HepG2 (cell line): ENCODE data around the gene ZKSCAN3. TPM values are rescaled to one million over a fixed set of nuclear protein-coding genes. Genes with fewer than 3 reads are reported as not detected.

Source experiments
- CREB1 ChIP-seq, 2 experiments: fragments of 450-650 bp in 1 of 2; IDR thresholded peaks; 2 replicates each; pipeline ENCODE4 v1.6.1; 2016 to 2017; ENCODE audit warnings: control low read depth in 1 of 2, mild to moderate bottlenecking in 1 of 2, missing compliant biosample characterization in 1 of 2, missing genetic modification characterization in 1 of 2
- GLI4 ChIP-seq: sonication (generic); formaldehyde crosslinking; IDR thresholded peaks from 2 replicates; pipeline ENCODE4 v1.5.1; 2020; ENCODE audit warnings: missing genetic modification reagents, mild to moderate bottlenecking, moderate library complexity, borderline replicate concordance
- SMARCE1 ChIP-seq: fragments of 450-650 bp; IDR thresholded peaks from 2 replicates; pipeline ENCODE4 v1.6.1; 2017; ENCODE audit warnings: borderline replicate concordance
- STAT6 ChIP-seq: sonication (generic); formaldehyde crosslinking; IDR thresholded peaks from 2 replicates; pipeline ENCODE4 v1.4.0; 2020; ENCODE audit warnings: missing genetic modification reagents, mild to moderate bottlenecking, borderline replicate concordance
- ZNF563 ChIP-seq: sonication (generic); formaldehyde crosslinking; IDR thresholded peaks from 2 replicates; pipeline ENCODE4 v1.8.0; 2022; ENCODE audit warnings: mild to moderate bottlenecking, moderate library complexity, missing genetic modification reagents
- ZNF616 ChIP-seq: sonication (generic); formaldehyde crosslinking; IDR thresholded peaks from 2 replicates; pipeline ENCODE4 v1.5.0; 2020; ENCODE audit warnings: low read depth, mild to moderate bottlenecking, missing genetic modification reagents
- polyA plus RNA-seq, 8 experiments: library from polyadenylated mRNA; depleted of rRNA in 3 of 8; stranded (reverse) in 7 of 8; unstranded in 1 of 8; fragments of >200 nt; fragmentation: Illumina TruSeq in 4 of 8; extraction: Trizol in 4 of 8; gene quantifications; 2 replicates each; pipeline versions ENCODE4 v1.2.1 to v1.2.3, GENCODE V29; 2011 to 2016; ENCODE audit warnings: low read depth in 4 of 8, missing spikeins in 1 of 8, mixed read lengths in 1 of 8; ENCODE audit not compliant: insufficient read depth in 1 of 8
- total RNA-seq, 5 experiments: library from RNA; depleted of rRNA; stranded (reverse); fragments of >200 nt; fragmentation: Illumina TruSeq; extraction: Trizol; gene quantifications; 2 replicates each; pipeline ENCODE4 v1.2.3, GENCODE V29; 2016; ENCODE audit warnings: low read depth in 1 of 5
- TF ChIP-seq, protein P1 (sequence below), 2 experiments: sonication (generic) in 1 of 2; formaldehyde crosslinking in 1 of 2; IDR thresholded peaks; 2 replicates each; pipeline versions ENCODE4 v1.4.0 to v1.6.1; 2016 to 2020; ENCODE audit warnings: borderline replicate concordance in 1 of 2, low read depth in 1 of 2, mild to moderate bottlenecking in 1 of 2, missing genetic modification reagents in 1 of 2
- TF ChIP-seq, protein P2 (sequence below): sonication (generic); formaldehyde crosslinking; IDR thresholded peaks from 2 replicates; pipeline ENCODE4 v1.5.1; 2020; ENCODE audit warnings: mild to moderate bottlenecking, missing genetic modification reagents, borderline replicate concordance
- TF ChIP-seq, protein P3 (sequence below): sonication (generic); formaldehyde crosslinking; IDR thresholded peaks from 2 replicates; pipeline ENCODE4 v1.4.0; 2020; ENCODE audit warnings: missing genetic modification reagents; ENCODE audit errors: not compliant biosample characterization

Gene ZKSCAN3
- total and polyA plus RNA-seq, 2 of the 13 experiments (the other 11 are each of a cell fraction or from before 2014, with no cell fraction given) = 3.3 to 7.4 TPM

GRCh38 chr6:28349892-28350737 is at the start of gene ZKSCAN3 (continued):
- TF ChIP-seq, protein P1, sequence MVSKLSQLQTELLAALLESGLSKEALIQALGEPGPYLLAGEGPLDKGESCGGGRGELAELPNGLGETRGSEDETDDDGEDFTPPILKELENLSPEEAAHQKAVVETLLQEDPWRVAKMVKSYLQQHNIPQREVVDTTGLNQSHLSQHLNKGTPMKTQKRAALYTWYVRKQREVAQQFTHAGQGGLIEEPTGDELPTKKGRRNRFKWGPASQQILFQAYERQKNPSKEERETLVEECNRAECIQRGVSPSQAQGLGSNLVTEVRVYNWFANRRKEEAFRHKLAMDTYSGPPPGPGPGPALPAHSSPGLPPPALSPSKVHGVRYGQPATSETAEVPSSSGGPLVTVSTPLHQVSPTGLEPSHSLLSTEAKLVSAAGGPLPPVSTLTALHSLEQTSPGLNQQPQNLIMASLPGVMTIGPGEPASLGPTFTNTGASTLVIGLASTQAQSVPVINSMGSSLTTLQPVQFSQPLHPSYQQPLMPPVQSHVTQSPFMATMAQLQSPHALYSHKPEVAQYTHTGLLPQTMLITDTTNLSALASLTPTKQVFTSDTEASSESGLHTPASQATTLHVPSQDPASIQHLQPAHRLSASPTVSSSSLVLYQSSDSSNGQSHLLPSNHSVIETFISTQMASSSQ (IDR thresholded peaks at IDR 0.05; ENCODE audit: low read depth) = no peak; the same call in 1 of the 2 replicates
- TF ChIP-seq, protein P1 (CRISPR knock-in tag; IDR thresholded peaks at IDR 0.05; ENCODE audit: borderline replicate concordance) = peak; percentile 76
- no peak; the same call in none of the 2 replicates for TF ChIP-seq STAT6
- TF ChIP-seq ZNF616 (CRISPR knock-in tag) = 0 out of 2 replicates have a peak, but pooled peaks have one; percentile 69
- no peak for TF ChIP-seq CREB1 (IDR thresholded peaks at IDR 0.05)
- TF ChIP-seq CREB1 (CRISPR knock-in tag; IDR thresholded peaks at IDR 0.05) = peak; percentile 81
- TF ChIP-seq ZNF563 (CRISPR knock-in tag) = no peak
- TF ChIP-seq, protein P2, sequence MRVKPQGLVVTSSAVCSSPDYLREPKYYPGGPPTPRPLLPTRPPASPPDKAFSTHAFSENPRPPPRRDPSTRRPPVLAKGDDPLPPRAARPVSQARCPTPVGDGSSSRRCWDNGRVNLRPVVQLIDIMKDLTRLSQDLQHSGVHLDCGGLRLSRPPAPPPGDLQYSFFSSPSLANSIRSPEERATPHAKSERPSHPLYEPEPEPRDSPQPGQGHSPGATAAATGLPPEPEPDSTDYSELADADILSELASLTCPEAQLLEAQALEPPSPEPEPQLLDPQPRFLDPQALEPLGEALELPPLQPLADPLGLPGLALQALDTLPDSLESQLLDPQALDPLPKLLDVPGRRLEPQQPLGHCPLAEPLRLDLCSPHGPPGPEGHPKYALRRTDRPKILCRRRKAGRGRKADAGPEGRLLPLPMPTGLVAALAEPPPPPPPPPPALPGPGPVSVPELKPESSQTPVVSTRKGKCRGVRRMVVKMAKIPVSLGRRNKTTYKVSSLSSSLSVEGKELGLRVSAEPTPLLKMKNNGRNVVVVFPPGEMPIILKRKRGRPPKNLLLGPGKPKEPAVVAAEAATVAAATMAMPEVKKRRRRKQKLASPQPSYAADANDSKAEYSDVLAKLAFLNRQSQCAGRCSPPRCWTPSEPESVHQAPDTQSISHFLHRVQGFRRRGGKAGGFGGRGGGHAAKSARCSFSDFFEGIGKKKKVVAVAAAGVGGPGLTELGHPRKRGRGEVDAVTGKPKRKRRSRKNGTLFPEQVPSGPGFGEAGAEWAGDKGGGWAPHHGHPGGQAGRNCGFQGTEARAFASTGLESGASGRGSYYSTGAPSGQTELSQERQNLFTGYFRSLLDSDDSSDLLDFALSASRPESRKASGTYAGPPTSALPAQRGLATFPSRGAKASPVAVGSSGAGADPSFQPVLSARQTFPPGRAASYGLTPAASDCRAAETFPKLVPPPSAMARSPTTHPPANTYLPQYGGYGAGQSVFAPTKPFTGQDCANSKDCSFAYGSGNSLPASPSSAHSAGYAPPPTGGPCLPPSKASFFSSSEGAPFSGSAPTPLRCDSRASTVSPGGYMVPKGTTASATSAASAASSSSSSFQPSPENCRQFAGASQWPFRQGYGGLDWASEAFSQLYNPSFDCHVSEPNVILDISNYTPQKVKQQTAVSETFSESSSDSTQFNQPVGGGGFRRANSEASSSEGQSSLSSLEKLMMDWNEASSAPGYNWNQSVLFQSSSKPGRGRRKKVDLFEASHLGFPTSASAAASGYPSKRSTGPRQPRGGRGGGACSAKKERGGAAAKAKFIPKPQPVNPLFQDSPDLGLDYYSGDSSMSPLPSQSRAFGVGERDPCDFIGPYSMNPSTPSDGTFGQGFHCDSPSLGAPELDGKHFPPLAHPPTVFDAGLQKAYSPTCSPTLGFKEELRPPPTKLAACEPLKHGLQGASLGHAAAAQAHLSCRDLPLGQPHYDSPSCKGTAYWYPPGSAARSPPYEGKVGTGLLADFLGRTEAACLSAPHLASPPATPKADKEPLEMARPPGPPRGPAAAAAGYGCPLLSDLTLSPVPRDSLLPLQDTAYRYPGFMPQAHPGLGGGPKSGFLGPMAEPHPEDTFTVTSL (CRISPR knock-in tag) = peak; percentile 59; the same call in 1 of the 2 replicates
- TF ChIP-seq, protein P3, sequence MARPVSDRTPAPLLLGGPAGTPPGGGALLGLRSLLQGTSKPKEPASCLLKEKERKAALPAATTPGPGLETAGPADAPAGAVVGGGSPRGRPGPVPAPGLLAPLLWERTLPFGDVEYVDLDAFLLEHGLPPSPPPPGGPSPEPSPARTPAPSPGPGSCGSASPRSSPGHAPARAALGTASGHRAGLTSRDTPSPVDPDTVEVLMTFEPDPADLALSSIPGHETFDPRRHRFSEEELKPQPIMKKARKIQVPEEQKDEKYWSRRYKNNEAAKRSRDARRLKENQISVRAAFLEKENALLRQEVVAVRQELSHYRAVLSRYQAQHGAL = no peak
- no peak; the same call in 1 of the 2 replicates for TF ChIP-seq GLI4 (CRISPR knock-in tag)
- TF ChIP-seq SMARCE1 = no peak
